HG03159 (cell line): ENCODE measurements around the gene PBX2.
"Not testable (repeated sequence)": the region's sequence is repeated elsewhere in the genome, so short reads cannot be mapped to it uniquely, and the experiment has no call there.

Source experiments
- ATAC-seq: cut with Tn5 transposase; IDR thresholded peaks from one replicate; pipeline ENCODE4 v1.9.1; 2021; ENCODE audit warnings: mild to moderate bottlenecking, moderate library complexity; ENCODE audit not compliant: unreplicated experiment

The PBX2 gene

DNA sequence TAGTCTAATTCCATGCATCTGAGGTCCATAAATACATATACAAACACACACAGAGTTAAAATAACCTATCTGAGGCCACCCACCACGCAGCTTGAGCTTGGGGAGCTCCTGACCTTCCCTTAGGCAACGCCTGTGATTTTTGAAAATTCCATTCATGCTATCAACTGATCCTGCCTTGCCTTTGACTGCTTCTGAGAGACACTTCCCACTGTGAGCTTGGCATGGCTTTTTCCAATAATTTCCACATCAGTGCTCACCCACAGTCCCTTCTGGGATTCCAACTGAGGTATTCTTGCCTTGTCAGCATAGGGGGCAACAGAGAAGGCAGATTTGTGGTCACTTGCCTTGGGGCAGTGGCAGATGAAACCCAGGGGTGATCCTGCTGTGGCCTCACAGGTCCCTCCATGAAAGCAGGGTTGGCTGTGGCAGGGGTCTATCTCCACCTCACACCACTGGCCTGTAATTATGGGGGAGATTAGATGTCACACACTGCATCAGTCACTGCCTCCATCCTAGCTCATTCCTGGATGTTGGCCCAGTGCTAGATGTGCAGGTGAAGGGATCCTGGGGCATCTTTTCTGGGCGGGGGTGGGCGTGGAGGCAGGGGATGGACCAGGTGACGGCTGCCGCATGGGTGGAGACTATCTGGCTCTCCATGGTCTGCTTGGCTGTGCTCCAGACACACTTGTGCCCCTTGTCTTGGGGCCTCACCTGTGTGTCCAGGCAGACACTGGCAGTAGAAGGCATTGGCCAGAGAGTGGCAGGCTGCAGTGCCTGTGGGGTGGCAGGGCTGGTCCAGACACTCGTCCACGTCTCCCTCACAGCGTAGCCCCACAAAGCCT, 13.6 kb upstream of the PBX2 start:
- ATAC-seq = no peak

GRCh38 chr6:32202186-32202585, 12.2 kb upstream of the PBX2 start:
- no peak for ATAC-seq

GRCh38 chr6:32200711-32201475, 10.9 kb upstream of the PBX2 start:
- no peak for ATAC-seq

DNA sequence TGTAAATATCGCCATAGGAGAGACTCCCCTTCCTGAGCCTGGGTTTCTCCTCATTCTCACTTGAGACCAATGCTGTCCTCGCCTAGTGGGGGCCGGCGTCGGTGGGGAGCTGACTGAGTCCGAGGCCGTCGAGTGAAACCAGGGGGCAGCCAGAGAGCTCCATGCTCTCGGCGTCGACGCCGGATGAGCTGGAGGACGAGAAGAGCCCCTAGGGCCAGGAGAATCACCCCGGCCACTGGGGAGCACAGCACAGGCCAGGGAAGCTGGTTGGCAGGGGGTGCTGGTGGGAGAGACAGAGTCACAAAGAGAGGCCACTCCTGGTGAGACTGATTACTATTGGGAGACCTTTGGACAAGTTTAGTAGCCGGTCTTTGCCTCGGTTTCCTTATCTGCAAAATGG, 8.9 kb upstream of the PBX2 start:
- ATAC-seq = no peak

- ATAC-seq = no peak
Observed at GRCh38 chr6:32198345-32198696, 8.3 kb upstream of the PBX2 start.

DNA sequence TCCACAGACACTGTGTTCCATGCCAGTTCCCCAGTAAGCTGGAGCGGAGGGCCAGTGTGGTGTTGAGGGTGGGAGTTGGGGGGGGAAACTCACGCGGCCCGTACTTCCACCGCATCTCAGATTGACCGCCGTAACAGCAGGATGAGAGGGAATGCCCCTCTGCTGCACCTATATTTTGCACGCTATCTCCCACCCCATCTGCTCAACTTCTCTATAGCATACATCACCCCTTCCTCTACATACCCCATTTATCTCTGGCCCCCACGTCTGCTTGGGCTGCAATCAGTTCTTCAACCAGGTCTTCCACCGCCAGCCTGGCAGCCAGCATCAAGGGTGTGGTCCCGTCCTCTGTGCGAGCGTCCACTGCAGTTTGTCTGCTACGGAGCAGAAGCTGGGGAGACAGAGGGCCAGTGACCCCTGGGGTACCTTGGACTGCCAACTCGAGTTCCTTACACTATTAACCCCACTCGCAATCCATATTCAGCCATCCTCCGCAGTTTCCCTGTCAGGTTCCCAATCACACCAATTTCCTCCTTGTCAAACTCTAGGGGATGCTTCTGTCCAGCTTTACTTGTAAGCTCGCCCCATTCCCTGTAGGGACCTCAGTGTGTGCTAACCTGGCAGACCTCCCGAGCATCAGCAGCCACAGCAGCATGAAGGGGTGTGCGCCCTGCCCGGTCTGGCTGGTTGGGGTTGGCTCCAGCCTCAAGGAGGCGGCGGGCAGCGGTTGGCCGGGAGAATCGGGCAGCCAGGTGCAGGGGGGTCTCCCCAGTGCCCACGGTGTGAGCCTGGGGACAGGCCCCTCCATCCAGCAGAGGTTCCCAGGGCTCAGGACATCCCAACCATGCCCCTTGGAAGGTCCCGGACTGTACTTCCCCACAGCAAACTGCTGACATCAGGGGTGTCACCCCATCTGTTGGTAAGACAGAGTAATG, 6.9 kb upstream of the PBX2 start:
- ATAC-seq = no peak

- peak; percentile 76 for ATAC-seq
Observed at GRCh38 chr6:32195902-32196681, 6.1 kb upstream of the PBX2 start.

GRCh38 chr6:32195652-32195901, 5.6 kb upstream of the PBX2 start:
- ATAC-seq = peak; percentile 69

DNA sequence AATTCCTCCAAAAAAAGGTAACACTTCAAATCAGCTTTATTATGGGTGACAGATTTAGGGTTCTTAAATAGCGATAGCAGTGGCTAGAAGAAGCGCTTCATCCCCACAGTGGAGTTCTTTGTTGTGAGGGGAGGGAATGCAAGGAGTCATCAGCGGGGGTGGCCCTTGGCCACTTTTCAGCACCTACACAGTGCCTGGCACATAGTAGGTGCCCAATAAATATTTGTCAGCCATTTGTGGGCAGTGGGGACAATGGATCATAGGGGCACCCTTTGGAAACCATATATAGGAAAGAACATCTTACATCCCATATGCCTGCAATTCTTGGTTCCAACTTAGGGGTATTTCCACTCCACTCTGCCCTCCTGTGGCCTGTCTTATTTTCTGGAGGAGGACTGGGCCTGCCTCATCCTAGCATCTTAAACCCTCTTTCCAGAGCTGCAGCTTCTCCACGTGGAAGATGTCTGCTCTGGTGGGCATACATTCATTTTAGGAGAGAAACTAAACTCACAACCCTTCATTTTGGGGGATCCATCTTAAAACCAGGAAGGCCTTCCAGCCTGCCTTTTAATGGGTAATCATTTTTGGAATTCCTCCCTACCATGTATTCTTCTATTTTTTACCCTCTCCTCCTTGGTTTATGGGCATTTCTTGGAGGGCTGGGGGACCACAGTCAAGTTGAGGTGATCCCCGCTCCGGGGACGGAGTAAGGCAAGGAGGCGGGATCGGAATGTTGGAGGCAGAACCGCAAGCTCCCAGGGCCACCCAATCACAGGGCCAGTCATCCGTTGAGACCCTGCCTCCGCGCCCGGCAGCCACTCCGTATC, 5.0 kb upstream of the PBX2 start:
- no peak for ATAC-seq

DNA sequence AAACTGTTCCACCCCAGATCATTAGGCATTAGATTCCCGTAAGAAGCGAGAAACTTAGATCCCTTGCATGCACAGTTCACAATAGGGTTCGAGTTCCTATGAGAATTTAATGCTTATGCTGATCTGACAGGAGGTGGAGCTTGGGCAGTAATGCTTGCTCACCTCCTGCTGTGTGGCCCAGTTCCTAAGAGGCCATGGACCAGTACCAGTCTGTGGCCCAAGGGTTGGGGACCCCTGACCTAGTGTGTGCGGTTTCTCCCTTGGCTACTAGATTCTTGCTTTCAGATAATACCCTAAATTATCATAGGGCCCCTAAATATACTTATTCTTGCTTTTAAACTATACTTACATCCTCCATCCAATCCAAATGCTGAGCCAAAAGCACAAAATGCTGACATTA, 4.4 kb upstream of the PBX2 start:
- no peak for ATAC-seq

DNA sequence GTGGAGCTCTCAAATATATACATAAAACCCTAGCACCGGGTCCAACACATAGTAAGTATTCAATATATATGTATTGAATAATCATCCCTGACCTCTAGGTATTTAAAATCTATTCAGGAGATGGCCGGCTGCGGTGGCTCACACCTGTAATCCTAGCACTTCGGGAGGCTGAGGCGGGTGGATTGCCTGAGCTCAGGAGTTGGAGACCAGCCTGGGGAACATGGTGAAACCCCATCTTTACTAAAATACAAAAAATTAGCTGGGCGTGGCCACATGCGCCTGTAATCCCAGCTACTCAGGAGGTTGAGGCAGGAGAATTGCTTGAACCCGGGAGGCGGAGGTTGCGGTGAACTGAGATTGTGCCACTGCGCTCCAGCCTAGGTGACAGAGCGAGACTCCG, 3.1 kb upstream of the PBX2 start:
- ATAC-seq = not testable (repeated sequence)

DNA sequence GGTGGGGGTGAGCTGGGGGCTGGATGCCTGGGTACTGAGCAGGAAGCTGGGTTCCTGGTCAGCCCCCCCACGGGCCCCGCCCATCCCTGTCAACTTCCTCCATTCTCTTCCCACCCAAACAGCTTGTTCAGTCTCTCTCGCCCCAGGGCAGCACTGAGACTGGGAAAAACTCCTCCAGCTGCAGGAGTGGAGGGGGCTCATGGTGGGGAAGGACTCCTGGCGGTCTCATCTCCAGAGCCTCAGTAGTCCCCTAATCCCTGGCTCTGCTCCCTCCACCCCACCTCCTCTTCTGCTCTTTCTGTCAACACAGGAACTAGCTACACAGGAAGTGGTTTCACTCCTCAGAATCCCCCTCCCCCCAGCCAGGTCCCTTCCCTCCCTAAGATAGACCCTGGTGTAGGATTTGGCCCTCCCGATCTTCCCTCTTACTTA, 2.6 kb upstream of the PBX2 start, which contains the start of gene GPSM3:
TSS of gene GPSM3 (minus strand) at position 36 of the 432 bp plus-strand sequence. CDS start 130 bp downstream, outside the sequence.
- ATAC-seq = no peak

- no peak for ATAC-seq
Observed at GRCh38 chr6:32191696-32192607, 1.9 kb upstream of the PBX2 start.

DNA sequence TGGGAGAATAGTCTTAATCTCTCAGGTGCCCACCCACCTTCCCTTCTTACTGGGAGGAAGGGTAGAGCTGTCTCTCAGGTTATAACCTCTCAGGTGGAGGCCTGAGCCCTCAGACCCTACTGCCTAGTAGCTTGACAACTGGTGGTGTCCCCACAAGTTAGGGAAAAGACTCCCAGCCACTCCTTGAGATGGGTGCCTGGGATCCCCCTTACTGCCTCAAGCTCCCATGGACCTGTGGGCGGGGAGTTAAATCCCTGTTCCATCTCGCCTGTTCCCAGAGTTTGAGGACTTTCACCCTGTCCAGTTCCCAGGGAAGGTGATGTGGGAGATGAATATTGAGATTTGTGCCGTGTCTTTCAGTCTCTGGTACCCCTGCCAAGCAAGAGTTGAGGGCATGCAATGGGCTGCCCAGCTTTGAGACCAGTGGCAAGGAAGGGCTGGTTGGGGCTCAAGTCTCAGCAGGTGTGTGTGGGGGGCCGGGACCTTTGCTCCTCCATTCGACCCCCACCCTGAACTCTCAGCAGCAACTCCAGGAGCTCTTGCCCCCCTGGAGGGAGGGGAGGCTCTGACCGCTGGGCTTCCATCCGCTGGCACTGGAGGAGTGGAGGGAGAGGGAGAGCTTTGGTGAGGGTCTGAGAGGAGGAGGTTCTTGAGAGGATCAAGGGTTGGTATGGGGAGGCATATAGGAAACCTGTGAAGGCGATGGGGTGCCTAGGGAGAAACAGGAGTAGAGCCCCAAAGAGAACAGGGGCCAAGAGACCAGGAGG, 1.1 kb upstream of the PBX2 start:
- ATAC-seq = no peak

DNA sequence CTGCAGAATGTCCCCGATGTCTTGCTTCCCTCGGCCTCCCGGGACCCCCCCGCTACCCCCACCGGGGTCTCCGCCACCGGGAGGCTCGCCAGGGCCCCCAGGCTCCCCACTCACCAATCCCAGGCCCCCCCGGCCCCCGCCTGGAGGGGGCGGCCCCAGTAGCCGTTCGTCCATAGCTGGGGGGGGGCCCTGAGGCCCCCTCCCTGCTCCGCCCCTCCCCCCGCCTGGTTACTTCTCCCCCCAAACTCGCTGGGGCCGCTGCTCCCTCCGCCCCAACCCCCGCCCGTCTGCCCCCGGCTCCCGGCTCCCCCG, 304 bp downstream of the PBX2 start:
- no peak for ATAC-seq

- no peak for ATAC-seq
Observed at GRCh38 chr6:32189069-32189741, 797 bp downstream of the PBX2 start.

DNA sequence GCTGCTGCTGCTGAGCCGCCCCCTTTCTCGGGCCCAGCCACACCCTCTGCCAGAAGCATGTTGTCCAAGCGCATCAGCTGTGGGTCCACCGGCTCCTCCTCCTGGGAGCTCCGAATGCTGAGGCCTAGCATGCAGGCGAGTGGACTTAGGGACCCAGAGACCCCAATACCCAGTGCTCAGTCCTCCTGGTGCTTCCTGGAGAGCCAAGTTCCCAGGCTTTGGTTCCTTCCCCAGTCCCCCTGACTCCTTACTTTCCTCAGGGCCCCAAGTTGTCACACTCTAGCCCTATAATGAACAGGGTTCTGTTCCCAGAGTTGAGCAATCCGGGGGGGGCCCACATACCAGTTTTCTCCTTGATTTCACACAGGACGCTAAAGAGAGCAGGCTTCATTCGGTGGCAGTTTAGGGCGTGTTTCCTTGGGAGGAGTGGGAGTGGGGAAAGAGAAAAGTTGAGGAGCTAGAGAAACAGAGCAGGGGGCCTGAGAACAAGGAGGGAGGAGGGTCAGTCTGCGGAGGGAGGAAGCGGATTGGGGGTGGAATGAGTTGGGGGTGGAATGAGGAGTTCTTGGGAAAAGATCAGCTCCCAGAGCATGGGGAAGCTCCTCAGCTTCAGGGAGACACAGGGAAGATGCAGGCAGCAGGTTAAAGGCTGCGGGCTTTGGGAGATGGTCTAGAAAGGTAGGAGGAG, 1.5 kb downstream of the PBX2 start:
- ATAC-seq = no peak
